GM12865 (cell line): Measurements from ENCODE around the gene NGFR.

Experiments
- DNase-seq: peaks from one replicate; pipeline ENCODE4 v3.0.0; 2010; ENCODE audit warnings: low read depth
- H3K4me3 ChIP-seq: 2 replicates; pipeline ENCODE4 v1.5.1; 2011; ENCODE audit warnings: mild to moderate bottlenecking, low read depth, low read length, control low read depth
- TF ChIP-seq, protein P1 (sequence below): IDR thresholded peaks from 2 replicates; pipeline ENCODE4 v1.5.1; 2011; ENCODE audit warnings: low read length, control low read depth, low read depth, inconsistent platforms; ENCODE audit not compliant: insufficient read depth; ENCODE audit errors: missing control alignments

Gene NGFR

DNA sequence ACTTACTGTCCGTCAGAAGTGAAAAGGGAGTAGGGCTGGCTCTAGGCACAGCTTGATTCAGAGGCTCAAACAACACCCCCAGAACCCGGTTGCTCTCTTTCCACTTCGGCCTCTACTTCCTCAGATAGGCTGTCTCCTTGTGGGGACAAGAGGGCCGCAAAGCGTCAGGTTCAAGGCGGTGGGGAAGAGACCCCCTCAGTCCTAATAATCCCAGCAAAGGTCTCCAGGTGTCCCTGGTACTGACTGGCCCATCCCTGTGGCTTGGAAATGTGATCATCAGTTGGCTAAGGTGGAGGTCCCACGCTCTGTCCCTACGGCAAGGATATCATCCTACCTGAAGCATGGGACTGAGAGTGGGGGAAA lies 26.0 kb downstream of the NGFR start:
- no peak for DNase-seq
- TF ChIP-seq, protein P1, sequence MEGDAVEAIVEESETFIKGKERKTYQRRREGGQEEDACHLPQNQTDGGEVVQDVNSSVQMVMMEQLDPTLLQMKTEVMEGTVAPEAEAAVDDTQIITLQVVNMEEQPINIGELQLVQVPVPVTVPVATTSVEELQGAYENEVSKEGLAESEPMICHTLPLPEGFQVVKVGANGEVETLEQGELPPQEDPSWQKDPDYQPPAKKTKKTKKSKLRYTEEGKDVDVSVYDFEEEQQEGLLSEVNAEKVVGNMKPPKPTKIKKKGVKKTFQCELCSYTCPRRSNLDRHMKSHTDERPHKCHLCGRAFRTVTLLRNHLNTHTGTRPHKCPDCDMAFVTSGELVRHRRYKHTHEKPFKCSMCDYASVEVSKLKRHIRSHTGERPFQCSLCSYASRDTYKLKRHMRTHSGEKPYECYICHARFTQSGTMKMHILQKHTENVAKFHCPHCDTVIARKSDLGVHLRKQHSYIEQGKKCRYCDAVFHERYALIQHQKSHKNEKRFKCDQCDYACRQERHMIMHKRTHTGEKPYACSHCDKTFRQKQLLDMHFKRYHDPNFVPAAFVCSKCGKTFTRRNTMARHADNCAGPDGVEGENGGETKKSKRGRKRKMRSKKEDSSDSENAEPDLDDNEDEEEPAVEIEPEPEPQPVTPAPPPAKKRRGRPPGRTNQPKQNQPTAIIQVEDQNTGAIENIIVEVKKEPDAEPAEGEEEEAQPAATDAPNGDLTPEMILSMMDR, result no peak
- H3K4me3 ChIP-seq, result no peak overlapping the region

DNA sequence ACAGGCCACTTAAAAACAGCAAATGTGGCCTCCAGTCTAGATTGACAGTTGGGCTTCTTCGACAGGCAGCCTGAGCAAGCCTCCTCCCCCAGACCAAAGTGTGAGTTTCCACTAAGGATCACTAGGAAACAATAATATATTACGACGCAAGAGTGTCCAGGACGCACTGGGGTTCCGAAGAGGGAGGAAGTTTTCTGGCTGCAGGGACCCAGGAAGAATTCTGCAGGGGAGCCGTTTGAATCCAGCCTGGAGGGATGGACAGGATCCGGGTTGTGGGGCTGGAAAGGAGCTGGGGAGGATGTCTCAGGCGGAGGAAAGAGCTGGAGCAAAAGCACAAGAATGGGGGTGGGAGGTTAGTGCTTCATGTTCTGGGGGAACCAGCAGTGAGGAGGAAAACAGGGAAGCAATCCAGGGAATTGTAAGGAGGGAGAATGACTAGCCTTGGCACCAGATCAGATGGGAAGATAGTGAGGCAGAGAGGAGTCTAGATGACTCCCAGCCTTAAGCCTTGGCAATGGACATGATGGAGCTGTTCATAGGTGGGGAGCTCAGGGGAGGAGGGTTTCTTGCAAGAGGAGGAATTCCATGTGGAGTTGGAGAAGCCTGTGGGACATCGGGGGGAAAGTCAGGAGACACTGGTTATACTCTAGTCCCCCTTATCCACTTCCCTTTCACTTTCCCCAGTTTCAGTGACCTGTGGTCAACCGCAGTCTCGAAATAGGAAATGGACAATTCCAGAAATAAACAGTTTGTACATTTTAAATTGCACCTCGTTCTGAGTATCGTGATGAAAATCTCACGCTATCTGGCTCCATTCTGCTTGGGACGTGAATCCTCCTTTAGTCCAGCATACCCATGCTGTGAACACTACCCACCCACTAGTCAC lies 26.6 kb downstream of the NGFR start:
- TF ChIP-seq, protein P1, result no peak

DNA sequence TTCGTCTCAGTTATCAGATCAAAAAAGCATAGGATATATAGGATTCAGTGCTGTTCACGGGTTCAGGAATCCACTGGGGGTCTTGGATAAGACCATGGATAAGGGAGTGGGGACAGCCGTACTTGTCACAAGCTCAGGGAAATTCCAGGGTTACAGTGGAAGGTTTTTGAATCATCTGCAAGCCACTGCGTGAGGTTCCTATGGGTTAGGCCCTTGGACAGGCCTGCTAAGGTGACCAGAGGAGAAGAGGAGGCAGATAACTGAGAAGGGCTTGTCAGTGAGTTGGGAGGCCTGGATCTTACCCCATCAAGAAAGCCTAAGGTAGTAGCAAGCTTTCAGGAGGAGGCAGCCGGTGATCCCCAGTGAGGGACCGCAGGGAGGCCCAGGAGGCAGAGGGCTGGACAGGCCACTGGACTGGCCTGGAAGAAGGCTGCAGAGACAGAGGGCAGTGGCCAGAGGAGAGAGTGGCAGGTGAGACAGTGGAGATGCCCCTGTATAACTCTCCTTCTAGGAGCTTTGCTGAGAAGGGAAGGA lies 27.3 kb downstream of the NGFR start:
- DNase-seq, result no peak
- TF ChIP-seq, protein P1, result no peak
- H3K4me3 ChIP-seq, result no peak overlapping the region

More for the DNA sequence above, 26.6 kb downstream of the NGFR start:
- H3K4me3 ChIP-seq, result no peak overlapping the region
- DNase-seq, result no peak

GRCh38 chr17:49523196-49523595 lies 28.1 kb downstream of the NGFR start:
- DNase-seq, result no peak
- H3K4me3 ChIP-seq, result no peak overlapping the region
- TF ChIP-seq, protein P1, result no peak

- TF ChIP-seq, protein P1, result no peak
- no peak for DNase-seq
These were observed 28.8 kb downstream of the NGFR start for GRCh38 chr17:49523706-49524472.

DNA sequence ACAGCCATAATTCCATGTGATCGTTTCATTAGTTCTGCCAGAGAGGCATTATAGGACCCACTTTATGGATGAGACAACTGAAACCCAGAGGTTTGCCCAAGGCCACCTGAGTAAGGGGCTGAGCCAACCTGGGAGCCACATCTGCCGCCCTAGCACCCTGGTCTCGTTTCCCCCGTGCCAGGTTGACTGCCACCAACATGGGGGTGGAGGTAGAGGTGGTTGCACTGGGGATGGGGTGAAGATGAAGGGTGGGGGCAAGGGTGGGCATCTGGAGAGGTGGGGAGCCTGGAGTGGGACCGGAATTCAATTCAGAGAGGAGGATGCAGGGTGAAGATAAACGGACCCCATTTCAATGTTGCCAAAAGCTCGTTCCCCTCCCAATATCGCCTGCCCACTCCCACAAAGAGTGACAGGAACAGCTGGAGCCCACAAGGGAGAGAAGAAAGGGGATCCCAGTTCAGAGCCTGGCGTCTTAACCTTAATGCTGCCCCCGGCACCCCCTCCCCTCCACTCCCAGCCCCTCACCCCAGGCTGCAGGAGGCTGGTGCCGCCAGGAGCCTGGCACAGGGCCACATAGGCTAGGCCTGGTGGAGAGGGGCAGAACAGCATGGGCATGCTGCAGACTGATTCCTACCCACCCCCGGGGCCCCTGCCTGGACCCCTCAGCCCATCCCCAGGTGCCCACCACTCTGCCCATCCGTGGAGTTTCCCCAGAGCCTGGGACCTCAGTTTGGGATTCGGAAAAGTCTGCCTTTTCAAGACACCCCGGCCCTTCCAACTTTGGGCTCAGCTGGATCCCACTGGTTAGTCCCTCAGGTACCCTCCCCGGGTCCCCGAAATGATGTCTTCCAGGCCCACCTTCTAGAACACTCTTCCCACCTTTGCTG lies 29.6 kb downstream of the NGFR start:
- TF ChIP-seq, protein P1, result no peak
- no peak for DNase-seq
- H3K4me3 ChIP-seq, result no peak overlapping the region

More at GRCh38 chr17:49523706-49524472, 28.8 kb downstream of the NGFR start:
- no peak overlapping the region for H3K4me3 ChIP-seq
